Measurements from ENCODE around the gene HS1BP3.

DNA sequence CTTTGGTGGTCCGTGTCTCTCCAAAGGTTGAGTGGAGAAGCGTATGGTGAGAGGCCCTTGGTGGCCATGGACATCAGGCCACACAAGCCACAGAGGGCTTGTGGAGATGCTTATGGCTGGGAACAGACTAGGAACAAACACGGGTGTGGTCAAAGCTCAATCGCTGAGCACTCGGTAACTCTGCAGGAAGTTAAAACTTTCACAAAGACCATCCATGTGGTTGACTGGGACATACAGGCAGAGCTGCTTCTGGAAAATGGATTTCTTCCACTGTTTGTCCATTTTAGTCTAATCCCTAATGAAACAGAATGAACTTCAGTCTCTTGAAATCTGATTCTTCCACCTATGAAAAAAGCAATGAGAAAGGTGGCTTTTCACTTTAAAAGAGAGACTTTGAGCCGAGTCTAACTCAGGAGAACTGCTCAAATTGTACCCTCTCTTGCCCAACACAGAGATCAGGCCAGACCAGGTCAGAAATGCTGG lies 33.7 kb upstream of the HS1BP3 start:
- TF ChIP-seq CBX2 (IDR thresholded peaks at IDR 0.05; ENCODE audit: borderline replicate concordance, low read depth): no peak
- TF ChIP-seq, protein P1, sequence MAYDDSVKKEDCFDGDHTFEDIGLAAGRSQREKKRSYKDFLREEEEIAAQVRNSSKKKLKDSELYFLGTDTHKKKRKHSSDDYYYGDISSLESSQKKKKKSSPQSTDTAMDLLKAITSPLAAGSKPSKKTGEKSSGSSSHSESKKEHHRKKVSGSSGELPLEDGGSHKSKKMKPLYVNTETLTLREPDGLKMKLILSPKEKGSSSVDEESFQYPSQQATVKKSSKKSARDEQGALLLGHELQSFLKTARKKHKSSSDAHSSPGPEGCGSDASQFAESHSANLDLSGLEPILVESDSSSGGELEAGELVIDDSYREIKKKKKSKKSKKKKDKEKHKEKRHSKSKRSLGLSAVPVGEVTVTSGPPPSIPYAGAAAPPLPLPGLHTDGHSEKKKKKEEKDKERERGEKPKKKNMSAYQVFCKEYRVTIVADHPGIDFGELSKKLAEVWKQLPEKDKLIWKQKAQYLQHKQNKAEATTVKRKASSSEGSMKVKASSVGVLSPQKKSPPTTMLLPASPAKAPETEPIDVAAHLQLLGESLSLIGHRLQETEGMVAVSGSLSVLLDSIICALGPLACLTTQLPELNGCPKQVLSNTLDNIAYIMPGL (CRISPR knock-in tag; IDR thresholded peaks at IDR 0.05; ENCODE audit: borderline replicate concordance): no peak
- no peak for TF ChIP-seq MYC (IDR thresholded peaks at IDR 0.05; ENCODE audit: borderline replicate concordance, low read length)
- TF ChIP-seq POLR2A (IDR thresholded peaks at IDR 0.05; ENCODE audit: low read length): no peak
- TF ChIP-seq, protein P2, sequence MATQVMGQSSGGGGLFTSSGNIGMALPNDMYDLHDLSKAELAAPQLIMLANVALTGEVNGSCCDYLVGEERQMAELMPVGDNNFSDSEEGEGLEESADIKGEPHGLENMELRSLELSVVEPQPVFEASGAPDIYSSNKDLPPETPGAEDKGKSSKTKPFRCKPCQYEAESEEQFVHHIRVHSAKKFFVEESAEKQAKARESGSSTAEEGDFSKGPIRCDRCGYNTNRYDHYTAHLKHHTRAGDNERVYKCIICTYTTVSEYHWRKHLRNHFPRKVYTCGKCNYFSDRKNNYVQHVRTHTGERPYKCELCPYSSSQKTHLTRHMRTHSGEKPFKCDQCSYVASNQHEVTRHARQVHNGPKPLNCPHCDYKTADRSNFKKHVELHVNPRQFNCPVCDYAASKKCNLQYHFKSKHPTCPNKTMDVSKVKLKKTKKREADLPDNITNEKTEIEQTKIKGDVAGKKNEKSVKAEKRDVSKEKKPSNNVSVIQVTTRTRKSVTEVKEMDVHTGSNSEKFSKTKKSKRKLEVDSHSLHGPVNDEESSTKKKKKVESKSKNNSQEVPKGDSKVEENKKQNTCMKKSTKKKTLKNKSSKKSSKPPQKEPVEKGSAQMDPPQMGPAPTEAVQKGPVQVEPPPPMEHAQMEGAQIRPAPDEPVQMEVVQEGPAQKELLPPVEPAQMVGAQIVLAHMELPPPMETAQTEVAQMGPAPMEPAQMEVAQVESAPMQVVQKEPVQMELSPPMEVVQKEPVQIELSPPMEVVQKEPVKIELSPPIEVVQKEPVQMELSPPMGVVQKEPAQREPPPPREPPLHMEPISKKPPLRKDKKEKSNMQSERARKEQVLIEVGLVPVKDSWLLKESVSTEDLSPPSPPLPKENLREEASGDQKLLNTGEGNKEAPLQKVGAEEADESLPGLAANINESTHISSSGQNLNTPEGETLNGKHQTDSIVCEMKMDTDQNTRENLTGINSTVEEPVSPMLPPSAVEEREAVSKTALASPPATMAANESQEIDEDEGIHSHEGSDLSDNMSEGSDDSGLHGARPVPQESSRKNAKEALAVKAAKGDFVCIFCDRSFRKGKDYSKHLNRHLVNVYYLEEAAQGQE (IDR thresholded peaks at IDR 0.05): no peak
- TF ChIP-seq, protein P3, sequence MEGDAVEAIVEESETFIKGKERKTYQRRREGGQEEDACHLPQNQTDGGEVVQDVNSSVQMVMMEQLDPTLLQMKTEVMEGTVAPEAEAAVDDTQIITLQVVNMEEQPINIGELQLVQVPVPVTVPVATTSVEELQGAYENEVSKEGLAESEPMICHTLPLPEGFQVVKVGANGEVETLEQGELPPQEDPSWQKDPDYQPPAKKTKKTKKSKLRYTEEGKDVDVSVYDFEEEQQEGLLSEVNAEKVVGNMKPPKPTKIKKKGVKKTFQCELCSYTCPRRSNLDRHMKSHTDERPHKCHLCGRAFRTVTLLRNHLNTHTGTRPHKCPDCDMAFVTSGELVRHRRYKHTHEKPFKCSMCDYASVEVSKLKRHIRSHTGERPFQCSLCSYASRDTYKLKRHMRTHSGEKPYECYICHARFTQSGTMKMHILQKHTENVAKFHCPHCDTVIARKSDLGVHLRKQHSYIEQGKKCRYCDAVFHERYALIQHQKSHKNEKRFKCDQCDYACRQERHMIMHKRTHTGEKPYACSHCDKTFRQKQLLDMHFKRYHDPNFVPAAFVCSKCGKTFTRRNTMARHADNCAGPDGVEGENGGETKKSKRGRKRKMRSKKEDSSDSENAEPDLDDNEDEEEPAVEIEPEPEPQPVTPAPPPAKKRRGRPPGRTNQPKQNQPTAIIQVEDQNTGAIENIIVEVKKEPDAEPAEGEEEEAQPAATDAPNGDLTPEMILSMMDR (IDR thresholded peaks at IDR 0.05): no peak
- no peak for TF ChIP-seq HDAC2 (IDR thresholded peaks at IDR 0.05)
- TF ChIP-seq, protein P4, sequence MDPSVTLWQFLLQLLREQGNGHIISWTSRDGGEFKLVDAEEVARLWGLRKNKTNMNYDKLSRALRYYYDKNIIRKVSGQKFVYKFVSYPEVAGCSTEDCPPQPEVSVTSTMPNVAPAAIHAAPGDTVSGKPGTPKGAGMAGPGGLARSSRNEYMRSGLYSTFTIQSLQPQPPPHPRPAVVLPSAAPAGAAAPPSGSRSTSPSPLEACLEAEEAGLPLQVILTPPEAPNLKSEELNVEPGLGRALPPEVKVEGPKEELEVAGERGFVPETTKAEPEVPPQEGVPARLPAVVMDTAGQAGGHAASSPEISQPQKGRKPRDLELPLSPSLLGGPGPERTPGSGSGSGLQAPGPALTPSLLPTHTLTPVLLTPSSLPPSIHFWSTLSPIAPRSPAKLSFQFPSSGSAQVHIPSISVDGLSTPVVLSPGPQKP (IDR thresholded peaks at IDR 0.05; ENCODE audit: low read depth, low read length): no peak
- TF ChIP-seq, protein P5, sequence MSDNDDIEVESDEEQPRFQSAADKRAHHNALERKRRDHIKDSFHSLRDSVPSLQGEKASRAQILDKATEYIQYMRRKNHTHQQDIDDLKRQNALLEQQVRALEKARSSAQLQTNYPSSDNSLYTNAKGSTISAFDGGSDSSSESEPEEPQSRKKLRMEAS (IDR thresholded peaks at IDR 0.05): no peak
- TF ChIP-seq KDM5A (IDR thresholded peaks at IDR 0.05): no peak
- no peak for TF ChIP-seq CEBPB (IDR thresholded peaks at IDR 0.05)
- no peak for TF ChIP-seq SMC3 (IDR thresholded peaks at IDR 0.05)
- no peak for TF ChIP-seq ZSCAN20 (CRISPR knock-in tag; IDR thresholded peaks at IDR 0.05)
- no peak for TF ChIP-seq RAD21 (conservative IDR thresholded peaks at IDR 0.05 in 1 of 2, IDR thresholded peaks at IDR 0.05 in 1 of 2)

All from A549 (cell line).